ENCODE results near the gene KIF3C. TPM values are rescaled to one million over a fixed set of nuclear protein-coding genes. Genes with fewer than 3 reads are reported as not detected.
A peak's percentile ranks its signal among the peaks of the same experiment; 100 is the strongest.
"Not testable (repeated sequence)": the region's sequence is repeated elsewhere in the genome, so short reads cannot be mapped to it uniquely, and the experiment has no call there.

The KIF3C gene
- total and polyA plus RNA-seq, 2 donors from 2014 or later = 1.9 to 4.8 TPM

DNA sequence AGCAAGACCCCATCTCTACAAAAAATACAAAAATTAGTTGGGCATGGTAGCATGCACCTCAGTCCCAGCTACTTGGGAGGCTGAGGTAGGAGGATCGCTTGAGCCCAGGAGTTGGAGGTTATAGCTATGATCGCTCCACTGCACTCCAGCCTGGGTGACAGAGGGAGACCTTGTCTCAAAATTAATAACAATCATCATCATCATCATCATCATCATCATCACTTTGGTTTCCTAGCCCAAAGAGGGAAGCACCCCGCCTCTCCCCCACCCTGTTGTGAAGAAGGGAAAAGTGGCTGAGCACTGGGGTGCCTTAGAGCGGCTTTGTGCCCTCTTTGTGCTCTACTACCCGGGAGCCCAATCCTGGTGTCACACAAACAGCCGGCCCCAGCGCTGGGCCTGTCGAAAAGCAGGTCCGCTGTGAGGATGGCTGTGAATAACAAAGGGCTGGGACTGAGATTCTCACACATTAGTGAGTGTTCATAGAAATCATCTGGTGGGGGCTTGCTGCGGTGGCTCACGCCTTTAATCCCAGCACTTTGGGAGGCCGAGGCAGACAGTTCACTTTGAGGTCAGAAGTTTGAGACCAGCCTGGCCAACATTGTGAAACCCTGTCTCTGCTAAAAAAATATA, 61.4 kb downstream of the KIF3C start:
- no peaks in the 10 kb centered on the region for H3K27me3 ChIP-seq (ENCODE audit: control insufficient read depth, insufficient read depth, low read length)
- DNase-seq (peak in 1 of 5 donors; percentile 26), FAIRE-seq (no peak)
- TF ChIP-seq, protein P1, sequence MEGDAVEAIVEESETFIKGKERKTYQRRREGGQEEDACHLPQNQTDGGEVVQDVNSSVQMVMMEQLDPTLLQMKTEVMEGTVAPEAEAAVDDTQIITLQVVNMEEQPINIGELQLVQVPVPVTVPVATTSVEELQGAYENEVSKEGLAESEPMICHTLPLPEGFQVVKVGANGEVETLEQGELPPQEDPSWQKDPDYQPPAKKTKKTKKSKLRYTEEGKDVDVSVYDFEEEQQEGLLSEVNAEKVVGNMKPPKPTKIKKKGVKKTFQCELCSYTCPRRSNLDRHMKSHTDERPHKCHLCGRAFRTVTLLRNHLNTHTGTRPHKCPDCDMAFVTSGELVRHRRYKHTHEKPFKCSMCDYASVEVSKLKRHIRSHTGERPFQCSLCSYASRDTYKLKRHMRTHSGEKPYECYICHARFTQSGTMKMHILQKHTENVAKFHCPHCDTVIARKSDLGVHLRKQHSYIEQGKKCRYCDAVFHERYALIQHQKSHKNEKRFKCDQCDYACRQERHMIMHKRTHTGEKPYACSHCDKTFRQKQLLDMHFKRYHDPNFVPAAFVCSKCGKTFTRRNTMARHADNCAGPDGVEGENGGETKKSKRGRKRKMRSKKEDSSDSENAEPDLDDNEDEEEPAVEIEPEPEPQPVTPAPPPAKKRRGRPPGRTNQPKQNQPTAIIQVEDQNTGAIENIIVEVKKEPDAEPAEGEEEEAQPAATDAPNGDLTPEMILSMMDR (IDR thresholded peaks at IDR 0.05; ENCODE audit: borderline replicate concordance, extremely low read depth, insufficient read depth) = no peak
- H3K4me1 ChIP-seq (ENCODE audit: control insufficient read depth in 2 of 3, insufficient read depth in 2 of 3, low read depth in 1 of 3, low read length in 3 of 3) = no peaks in the 10 kb centered on the region
- H3K9ac ChIP-seq (ENCODE audit: low read length in 3 of 3) = no peak overlapping the region
- H3K27ac ChIP-seq (ENCODE audit: low read depth in 2 of 2, low read length in 2 of 2) = no peak overlapping the region
- no peak overlapping the region for H3K4me3 ChIP-seq (ENCODE audit: low read length in 3 of 3)
- H3K36me3 ChIP-seq (ENCODE audit: control insufficient read depth in 2 of 3, insufficient read depth in 3 of 3, low read length in 3 of 3) = no peaks in the 10 kb centered on the region
- intact Hi-C loops (cut with DNase I) = no loop called here
- H3K9me3 ChIP-seq (ENCODE audit: control insufficient read depth in 2 of 3, insufficient read depth in 1 of 3, low read length in 3 of 3) = no peaks in the 10 kb centered on the region

DNA sequence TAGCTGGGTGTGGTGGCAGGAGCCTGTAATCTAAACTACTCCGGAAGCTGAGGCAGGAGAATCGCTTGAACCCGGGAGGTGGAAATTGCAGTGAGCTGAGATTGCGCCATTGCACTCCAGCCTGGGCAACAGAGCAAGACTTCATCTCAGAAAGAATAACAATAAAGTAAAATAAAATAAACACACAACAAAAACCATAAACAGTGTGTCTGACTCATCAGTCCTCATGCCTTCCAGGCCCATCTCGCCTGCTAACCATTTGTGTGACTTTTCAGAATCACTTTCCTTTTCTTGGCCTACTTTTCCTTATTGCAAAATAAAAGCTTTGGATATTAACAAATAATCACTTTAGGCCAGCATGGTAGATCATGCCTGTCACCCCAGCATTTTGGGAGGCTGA, 62.0 kb downstream of the KIF3C start:
- no peaks in the 10 kb centered on the region for H3K27me3 ChIP-seq (ENCODE audit: control insufficient read depth, insufficient read depth, low read length)
- no peak for FAIRE-seq
- H3K36me3 ChIP-seq (ENCODE audit: control insufficient read depth in 2 of 3, insufficient read depth in 3 of 3, low read length in 3 of 3) = no peaks in the 10 kb centered on the region
- intact Hi-C loops (cut with DNase I) = no loop called here
- H3K4me1 ChIP-seq (ENCODE audit: control insufficient read depth in 2 of 3, insufficient read depth in 2 of 3, low read depth in 1 of 3, low read length in 3 of 3) = no peaks in the 10 kb centered on the region
- no peaks in the 10 kb centered on the region for H3K9me3 ChIP-seq (ENCODE audit: control insufficient read depth in 2 of 3, insufficient read depth in 1 of 3, low read length in 3 of 3)
- no peak overlapping the region for H3K9ac ChIP-seq (ENCODE audit: low read length in 3 of 3)
- H3K4me3 ChIP-seq (ENCODE audit: low read length in 3 of 3) = no peak overlapping the region
- no peak overlapping the region for H3K27ac ChIP-seq (ENCODE audit: low read depth in 2 of 2, low read length in 2 of 2)
- DNase-seq = peak in 1 of 5 donors; percentile 1
- TF ChIP-seq, protein P1 (IDR thresholded peaks at IDR 0.05; ENCODE audit: borderline replicate concordance, extremely low read depth, insufficient read depth) = no peak

DNA sequence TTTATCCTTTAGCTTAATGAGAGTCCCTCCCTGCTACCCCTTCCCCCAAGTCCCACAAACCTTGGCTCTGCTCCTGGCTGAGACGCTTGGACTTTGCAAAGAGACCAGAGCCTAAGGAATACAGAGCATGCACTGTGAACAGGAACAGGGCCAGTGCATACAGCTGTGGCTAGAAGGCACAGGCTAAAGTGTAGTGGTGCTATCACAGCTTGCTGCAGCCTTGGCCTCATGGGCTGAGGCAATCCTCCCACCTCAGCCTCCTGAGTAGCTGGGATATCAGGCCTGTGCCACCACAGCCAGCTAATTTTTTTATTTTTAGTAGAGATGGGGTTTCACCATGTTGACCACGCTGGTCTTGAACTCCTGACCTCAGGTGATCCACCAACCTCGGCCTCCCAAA, 64.5 kb downstream of the KIF3C start:
- TF ChIP-seq, protein P1 (IDR thresholded peaks at IDR 0.05; ENCODE audit: borderline replicate concordance, extremely low read depth, insufficient read depth) = no peak
- Histone ChIP-seq H3K9me3 (ENCODE audit: control insufficient read depth in 2 of 3, insufficient read depth in 1 of 3, low read length in 3 of 3) (no peaks in the 10 kb centered on the region), H3K9ac (ENCODE audit: low read length in 3 of 3) (no peak overlapping the region), H3K27me3 (ENCODE audit: control insufficient read depth, insufficient read depth, low read length) (no peaks in the 10 kb centered on the region), H3K36me3 (ENCODE audit: control insufficient read depth in 2 of 3, insufficient read depth in 3 of 3, low read length in 3 of 3) (no peaks in the 10 kb centered on the region), H3K4me3 (ENCODE audit: low read length in 3 of 3) (no peak overlapping the region), H3K4me1 (ENCODE audit: control insufficient read depth in 2 of 3, insufficient read depth in 2 of 3, low read depth in 1 of 3, low read length in 3 of 3) (no peaks in the 10 kb centered on the region), H3K27ac (ENCODE audit: low read depth in 2 of 2, low read length in 2 of 2) (no peak overlapping the region)
- intact Hi-C loops (cut with DNase I) = no loop called here
- DNase-seq (peak in 1 of 5 donors; percentile 17), FAIRE-seq (no peak)

DNA sequence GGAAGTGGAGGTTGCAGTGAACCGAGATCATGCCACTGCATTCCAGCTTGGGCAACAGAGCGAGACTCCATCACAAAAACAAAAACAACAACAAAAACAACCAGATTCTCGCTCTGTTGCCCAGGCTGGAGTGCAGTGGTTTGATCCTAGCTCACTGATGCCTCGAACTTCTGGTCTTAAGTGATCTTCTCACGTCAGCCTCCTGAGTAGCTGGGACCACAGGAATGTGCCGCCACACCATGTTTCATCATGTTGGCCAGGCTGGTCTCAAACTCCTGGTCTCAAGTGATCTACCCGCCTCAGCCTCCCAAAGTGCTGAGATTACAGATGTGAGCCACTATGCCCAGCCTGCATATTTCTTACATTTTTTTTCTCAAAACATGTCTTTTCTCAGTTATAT, 64.9 kb downstream of the KIF3C start:
- intact Hi-C loops (cut with DNase I); H3K4me3 ChIP-seq (ENCODE audit: low read length in 3 of 3); H3K27me3 ChIP-seq (ENCODE audit: control insufficient read depth, insufficient read depth, low read length); H3K27ac ChIP-seq (ENCODE audit: low read depth in 2 of 2, low read length in 2 of 2); H3K9me3 ChIP-seq (ENCODE audit: control insufficient read depth in 2 of 3, insufficient read depth in 1 of 3, low read length in 3 of 3); H3K4me1 ChIP-seq (ENCODE audit: control insufficient read depth in 2 of 3, insufficient read depth in 2 of 3, low read depth in 1 of 3, low read length in 3 of 3); H3K9ac ChIP-seq (ENCODE audit: low read length in 3 of 3); H3K36me3 ChIP-seq (ENCODE audit: control insufficient read depth in 2 of 3, insufficient read depth in 3 of 3, low read length in 3 of 3); FAIRE-seq: not testable (repeated sequence)
- DNase-seq = peak in 1 of 5 donors; percentile 7

DNA sequence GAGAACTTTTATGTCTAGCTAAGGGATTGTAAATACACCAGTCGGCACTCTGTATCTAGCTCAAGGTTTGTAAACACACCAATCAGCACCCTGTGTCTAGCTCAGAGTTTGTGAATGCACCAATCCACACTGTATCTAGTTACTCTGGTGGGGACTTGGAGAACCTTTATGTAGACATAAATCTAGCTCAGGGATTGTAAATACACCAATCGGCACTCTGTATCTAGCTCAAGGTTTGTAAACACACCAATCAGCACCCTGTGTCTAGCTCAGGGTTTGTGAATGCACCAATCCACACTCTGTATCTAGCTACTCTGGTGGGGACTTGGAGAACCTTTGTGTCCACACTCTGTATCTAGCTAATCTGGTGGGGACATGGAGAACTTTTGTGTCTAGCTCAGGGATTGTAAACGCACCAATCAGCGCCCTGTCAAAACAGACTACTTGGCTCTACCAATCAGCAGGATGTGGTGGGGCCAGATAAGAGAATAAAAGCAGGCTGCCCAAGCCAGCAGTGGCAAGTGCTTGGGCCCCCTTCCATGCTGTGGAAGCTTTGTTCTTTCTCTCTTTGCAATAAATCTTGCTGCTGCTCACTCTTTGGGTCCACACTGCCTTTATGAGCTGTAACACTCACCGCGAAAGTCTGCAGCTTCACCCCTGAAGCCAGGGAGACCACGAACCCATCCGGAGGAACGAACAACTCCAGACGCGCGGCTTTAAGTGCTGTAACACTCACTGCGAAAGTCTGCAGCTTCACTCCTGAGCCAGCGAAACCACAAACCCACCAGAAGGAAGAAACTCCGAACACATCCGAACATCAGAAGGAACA, 66.1 kb downstream of the KIF3C start:
- H3K9ac ChIP-seq (ENCODE audit: low read length in 3 of 3); H3K9me3 ChIP-seq (ENCODE audit: control insufficient read depth in 2 of 3, insufficient read depth in 1 of 3, low read length in 3 of 3); H3K27ac ChIP-seq (ENCODE audit: low read depth in 2 of 2, low read length in 2 of 2); intact Hi-C loops (cut with DNase I); H3K4me1 ChIP-seq (ENCODE audit: control insufficient read depth in 2 of 3, insufficient read depth in 2 of 3, low read depth in 1 of 3, low read length in 3 of 3); H3K27me3 ChIP-seq (ENCODE audit: control insufficient read depth, insufficient read depth, low read length); FAIRE-seq; H3K36me3 ChIP-seq (ENCODE audit: control insufficient read depth in 2 of 3, insufficient read depth in 3 of 3, low read length in 3 of 3); H3K4me3 ChIP-seq (ENCODE audit: low read length in 3 of 3): not testable (repeated sequence)
- peak in 2 of 5 donors; percentile 39 to 60 for DNase-seq

DNA sequence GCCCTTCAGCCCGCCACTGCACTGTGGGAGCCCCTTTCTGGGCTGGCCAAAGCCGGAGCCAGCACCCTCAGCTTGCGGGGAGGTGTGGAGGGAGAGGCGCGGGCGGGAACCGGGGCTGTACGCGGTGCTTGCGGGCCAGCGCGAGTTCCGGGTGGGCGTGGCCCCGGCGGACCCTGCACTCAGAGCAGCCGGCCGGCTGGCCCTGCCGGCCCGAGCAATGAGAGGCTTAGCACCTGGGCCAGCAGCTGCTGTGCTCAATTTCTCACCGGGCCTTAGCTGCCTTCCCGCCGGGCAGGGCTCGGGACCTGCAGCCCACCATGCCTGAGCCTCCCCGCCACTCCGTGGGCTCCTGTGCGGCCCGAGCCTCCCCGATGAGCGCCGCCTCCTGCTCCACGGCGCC, 66.9 kb downstream of the KIF3C start:
- H3K9ac ChIP-seq (ENCODE audit: low read length in 3 of 3); H3K9me3 ChIP-seq (ENCODE audit: control insufficient read depth in 2 of 3, insufficient read depth in 1 of 3, low read length in 3 of 3); H3K27ac ChIP-seq (ENCODE audit: low read depth in 2 of 2, low read length in 2 of 2); H3K4me3 ChIP-seq (ENCODE audit: low read length in 3 of 3); H3K4me1 ChIP-seq (ENCODE audit: control insufficient read depth in 2 of 3, insufficient read depth in 2 of 3, low read depth in 1 of 3, low read length in 3 of 3); H3K27me3 ChIP-seq (ENCODE audit: control insufficient read depth, insufficient read depth, low read length); FAIRE-seq; H3K36me3 ChIP-seq (ENCODE audit: control insufficient read depth in 2 of 3, insufficient read depth in 3 of 3, low read length in 3 of 3); intact Hi-C loops (cut with DNase I): not testable (repeated sequence)
- DNase-seq = peak in 1 of 5 donors; percentile 32

Data from kidney (tissue), 14 donors.